Panc1 (cell line): ENCODE results near the gene KCNJ9.

Source experiments
- POLR2AphosphoS5 ChIP-seq: IDR thresholded peaks from 2 replicates; pipeline ENCODE4 v1.6.1; 2012; ENCODE audit warnings: mild to moderate bottlenecking, low read depth, low read length, moderate library complexity
- SIN3A ChIP-seq: IDR thresholded peaks from 2 replicates; pipeline ENCODE4 v1.6.1; 2012; ENCODE audit warnings: low read depth, mild to moderate bottlenecking, low read length, moderate library complexity, borderline replicate concordance; ENCODE audit not compliant: insufficient read depth
- TF ChIP-seq, protein P1 (sequence below), 2 experiments: IDR thresholded peaks; 2 replicates each; pipeline ENCODE4 v1.6.1; 2011 to 2012; ENCODE audit warnings: low read depth in 2 of 2, control low read depth in 1 of 2, low read length in 1 of 2, mild to moderate bottlenecking in 1 of 2, moderate library complexity in 1 of 2; ENCODE audit not compliant: insufficient read depth in 1 of 2
- TF ChIP-seq, protein P2 (sequence below): fragments of 450-650 bp; IDR thresholded peaks from 2 replicates; pipeline ENCODE4 v1.5.1; 2017; ENCODE audit warnings: mild to moderate bottlenecking

DNA sequence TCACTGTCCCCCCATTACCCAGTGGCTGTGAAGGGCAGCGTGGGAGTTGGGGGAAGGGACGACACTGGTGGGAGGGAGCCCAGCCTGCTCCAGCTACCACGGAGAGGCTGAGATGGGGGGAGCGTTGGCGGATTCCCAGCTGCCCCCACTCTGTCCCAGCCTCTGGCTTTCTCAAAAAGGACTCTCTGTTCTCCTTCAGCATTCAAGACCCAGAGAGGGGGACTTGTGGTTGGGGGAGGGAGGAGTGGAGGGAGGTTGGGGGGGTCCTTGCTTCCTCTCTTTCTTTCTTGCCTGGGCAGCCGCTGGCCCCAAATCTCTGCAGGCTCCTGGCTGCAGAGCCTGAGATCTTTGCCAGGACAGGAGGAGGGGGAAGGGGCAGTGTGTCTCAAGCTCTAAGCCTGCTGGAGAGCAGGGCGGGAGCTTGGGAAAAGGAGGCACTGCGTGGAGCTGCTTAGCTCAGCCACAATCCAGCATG lies 36.4 kb downstream of the KCNJ9 start:
- TF ChIP-seq, protein P1, sequence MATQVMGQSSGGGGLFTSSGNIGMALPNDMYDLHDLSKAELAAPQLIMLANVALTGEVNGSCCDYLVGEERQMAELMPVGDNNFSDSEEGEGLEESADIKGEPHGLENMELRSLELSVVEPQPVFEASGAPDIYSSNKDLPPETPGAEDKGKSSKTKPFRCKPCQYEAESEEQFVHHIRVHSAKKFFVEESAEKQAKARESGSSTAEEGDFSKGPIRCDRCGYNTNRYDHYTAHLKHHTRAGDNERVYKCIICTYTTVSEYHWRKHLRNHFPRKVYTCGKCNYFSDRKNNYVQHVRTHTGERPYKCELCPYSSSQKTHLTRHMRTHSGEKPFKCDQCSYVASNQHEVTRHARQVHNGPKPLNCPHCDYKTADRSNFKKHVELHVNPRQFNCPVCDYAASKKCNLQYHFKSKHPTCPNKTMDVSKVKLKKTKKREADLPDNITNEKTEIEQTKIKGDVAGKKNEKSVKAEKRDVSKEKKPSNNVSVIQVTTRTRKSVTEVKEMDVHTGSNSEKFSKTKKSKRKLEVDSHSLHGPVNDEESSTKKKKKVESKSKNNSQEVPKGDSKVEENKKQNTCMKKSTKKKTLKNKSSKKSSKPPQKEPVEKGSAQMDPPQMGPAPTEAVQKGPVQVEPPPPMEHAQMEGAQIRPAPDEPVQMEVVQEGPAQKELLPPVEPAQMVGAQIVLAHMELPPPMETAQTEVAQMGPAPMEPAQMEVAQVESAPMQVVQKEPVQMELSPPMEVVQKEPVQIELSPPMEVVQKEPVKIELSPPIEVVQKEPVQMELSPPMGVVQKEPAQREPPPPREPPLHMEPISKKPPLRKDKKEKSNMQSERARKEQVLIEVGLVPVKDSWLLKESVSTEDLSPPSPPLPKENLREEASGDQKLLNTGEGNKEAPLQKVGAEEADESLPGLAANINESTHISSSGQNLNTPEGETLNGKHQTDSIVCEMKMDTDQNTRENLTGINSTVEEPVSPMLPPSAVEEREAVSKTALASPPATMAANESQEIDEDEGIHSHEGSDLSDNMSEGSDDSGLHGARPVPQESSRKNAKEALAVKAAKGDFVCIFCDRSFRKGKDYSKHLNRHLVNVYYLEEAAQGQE (IDR thresholded peaks at IDR 0.05; ENCODE audit: insufficient read depth in 1 of 2, low read depth in 2 of 2, low read length in 1 of 2), result no peak
- TF ChIP-seq, protein P2, sequence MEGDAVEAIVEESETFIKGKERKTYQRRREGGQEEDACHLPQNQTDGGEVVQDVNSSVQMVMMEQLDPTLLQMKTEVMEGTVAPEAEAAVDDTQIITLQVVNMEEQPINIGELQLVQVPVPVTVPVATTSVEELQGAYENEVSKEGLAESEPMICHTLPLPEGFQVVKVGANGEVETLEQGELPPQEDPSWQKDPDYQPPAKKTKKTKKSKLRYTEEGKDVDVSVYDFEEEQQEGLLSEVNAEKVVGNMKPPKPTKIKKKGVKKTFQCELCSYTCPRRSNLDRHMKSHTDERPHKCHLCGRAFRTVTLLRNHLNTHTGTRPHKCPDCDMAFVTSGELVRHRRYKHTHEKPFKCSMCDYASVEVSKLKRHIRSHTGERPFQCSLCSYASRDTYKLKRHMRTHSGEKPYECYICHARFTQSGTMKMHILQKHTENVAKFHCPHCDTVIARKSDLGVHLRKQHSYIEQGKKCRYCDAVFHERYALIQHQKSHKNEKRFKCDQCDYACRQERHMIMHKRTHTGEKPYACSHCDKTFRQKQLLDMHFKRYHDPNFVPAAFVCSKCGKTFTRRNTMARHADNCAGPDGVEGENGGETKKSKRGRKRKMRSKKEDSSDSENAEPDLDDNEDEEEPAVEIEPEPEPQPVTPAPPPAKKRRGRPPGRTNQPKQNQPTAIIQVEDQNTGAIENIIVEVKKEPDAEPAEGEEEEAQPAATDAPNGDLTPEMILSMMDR, result no peak
- TF ChIP-seq SIN3A (no peak), POLR2AphosphoS5 (no peak)
